HG02943 (cell line): ENCODE data around the gene CRLF1.

Experiments used
- ATAC-seq: cut with Tn5 transposase; IDR thresholded peaks from one replicate; pipeline ENCODE4 v1.9.1; 2021; ENCODE audit warnings: mild to moderate bottlenecking, low read depth, moderate library complexity; ENCODE audit not compliant: unreplicated experiment

Gene CRLF1

DNA sequence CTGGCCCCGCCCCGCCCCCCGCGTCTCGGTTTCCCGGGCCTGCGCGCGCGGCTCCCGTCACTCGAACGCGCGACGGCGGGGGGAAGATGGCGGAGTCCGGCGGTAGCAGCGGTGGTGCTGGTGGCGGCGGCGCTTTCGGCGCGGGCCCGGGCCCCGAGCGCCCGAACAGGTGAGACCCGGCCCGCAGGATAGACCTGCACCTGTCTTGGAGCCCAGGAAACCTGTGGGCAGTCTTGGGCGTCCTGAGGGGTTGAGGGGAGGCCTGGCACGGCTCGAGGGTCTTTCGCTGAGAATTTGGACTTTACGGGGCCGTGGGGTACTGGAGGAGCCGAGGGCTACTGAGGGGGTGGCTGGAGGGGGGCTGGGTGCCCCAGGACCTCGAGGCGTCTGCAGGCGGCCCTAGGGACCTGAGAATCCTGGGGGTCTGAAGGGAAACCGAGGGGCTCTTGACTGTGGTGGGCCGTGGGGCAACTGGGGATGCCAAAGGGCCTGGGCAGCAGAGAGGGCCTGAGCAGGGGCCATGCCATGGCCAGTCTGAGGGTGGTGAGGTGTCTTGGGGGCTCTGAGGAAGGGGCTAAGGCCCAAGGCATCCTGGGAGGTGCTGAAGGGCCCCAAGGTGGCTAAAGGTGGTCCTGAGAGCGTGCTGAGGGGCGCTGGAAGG lies 30.5 kb upstream of the CRLF1 start, which contains the start of gene KLHL26:
KLHL26 (plus strand) TSS at position 60 of the 661 bp plus-strand sequence; CDS start at position 87, 27 bp downstream.
- ATAC-seq = no peak

DNA sequence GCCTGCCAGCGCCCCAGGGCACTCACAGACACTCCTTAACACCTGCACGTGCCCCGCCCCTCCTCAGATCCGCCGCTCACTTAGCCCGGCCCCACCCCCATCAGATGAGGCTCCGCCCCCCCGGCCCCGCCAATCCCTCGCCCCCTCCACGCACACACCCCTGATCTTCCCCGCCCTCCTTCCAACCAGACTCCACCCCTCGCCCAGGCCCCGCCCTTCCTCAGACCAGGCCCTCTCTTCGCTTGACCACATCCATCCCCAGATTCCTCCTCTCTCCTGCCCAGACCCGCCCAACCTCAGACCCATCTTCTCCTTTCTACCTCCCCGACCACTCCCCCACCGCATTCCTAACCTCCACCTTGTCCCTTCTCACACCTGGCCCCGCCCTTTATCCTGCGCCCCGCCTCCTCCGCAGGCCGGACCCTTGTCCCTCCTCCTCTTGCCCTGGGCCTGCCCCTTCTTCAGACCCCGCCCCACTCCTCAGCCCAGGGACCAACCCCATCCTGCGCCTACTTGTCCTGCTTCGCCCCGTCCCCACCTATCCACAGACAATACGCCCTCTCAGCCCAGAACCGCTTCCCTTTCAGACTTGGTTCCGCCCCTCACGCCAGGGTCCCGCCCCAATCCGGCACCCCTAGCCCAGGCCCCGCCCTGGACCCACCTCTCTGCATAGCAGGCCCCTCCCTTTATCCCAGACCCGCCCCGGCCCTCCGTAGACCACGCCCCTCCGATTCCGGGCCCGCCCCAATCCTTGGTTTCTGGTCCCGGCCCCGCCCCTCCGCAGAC lies 29.8 kb upstream of the CRLF1 start:
- peak; percentile 77 for ATAC-seq

DNA sequence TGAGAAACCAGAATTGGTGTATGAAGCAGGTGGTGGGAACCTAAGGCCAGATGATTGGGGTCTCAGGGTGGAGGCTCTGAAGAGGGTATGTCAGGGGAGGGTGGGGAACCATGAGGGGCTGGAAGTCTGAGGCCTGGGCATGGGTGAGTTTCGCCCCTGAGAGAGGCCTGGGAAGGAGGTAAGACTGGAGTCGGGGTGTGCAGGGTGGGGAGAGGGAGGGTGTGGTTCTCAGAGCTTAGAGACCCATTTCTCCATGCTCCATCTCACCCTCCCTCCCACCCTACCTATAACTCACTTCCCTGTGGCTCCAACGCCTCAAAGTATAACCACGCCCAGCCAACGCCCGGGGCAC lies 29.2 kb upstream of the CRLF1 start:
- ATAC-seq = no peak

DNA sequence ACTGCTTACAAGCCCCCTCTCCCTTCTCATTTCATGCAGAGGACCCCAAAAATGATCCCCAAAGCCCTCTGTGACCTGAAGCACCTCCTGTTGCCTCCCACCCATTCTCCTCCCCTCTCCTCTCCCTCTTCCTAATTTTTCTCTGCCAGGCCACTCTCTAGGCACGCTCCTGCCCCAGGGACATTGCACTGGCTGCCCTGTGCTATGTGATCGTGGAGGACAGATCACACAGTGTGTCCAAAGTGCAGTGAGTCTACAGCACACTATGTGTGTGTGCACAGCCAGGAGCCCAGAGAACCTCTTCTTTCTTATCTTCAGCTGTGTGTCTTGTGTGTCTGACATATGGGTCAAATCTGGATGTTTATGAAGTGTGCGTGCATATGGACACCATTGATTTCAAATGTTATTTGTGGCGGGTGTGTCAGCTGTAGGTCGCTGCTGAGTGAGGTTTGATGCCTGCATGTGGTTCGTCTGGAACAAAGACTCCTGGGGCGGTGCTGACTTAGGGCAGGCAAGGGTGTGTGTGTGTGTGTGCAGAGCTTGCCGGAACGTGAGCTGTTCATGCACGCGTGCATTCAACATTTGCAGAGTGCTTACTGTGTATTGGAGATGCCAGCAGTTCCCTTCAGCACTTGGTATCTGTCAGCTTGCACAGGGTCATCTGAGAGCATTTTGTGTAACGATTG lies 28.2 kb upstream of the CRLF1 start:
- no peak for ATAC-seq

DNA sequence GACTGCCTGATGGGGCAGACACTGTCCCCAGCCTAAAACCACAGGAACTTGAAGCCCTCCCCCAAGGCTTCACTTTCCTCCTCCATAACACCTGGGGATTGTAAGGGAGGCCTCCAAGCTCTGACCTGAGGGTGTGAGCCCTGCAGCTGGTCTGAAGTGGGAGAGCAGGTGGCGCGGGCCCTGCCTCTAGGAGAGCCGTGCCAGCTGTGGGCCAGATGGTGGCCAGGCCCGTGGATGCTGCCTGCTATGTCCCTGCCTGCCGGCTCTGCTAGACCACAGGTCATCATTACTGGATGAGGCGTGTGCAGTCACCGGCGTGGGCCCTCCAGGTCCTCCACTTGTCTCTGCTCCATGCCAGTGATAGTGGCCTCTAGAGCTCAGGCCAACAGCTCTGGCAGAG lies 26.7 kb upstream of the CRLF1 start:
- no peak for ATAC-seq

DNA sequence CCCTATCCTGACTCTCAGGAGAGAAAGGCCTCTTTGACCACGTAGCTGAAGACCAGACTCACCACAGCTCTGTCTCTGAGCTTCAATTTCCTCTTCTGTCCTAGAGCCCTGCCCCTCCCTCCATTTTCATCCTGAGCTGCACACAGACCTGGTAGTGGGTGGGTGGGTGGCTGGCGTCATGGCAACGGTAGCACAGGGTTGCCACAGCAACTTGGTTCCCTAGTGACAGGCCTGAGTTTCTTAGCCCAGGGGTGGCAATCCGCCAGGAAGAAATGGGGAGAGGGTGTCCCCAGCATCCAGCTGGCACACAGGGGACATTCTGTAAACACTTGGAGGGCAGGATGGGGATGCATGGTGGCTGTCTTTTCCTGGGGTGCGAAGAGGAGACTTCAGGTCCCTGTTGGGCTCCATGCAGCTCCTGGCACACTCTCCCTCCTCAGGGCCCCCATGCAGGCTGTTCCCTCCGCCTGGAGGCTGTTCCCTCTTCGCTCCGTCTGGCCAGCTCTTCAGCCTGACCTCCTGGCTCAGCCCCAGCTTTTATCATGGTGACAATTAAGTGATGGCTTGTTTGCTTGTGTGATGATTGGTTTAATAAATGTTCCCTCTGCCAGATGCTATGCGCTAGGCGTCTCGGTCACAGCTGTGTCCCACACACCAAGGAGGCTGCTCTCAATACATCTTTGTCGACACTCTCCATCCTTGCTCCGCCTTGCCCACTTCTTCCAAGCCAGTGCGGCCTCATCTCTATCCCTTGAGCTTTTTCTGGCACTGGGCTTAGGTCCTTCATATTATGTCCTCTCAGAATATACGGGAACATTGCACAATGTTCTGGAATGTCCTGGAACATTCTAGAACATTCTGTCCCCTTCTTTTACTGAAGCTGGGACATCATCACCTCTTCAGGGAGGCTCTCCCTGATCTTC lies 22.8 kb upstream of the CRLF1 start:
- ATAC-seq = no peak

DNA sequence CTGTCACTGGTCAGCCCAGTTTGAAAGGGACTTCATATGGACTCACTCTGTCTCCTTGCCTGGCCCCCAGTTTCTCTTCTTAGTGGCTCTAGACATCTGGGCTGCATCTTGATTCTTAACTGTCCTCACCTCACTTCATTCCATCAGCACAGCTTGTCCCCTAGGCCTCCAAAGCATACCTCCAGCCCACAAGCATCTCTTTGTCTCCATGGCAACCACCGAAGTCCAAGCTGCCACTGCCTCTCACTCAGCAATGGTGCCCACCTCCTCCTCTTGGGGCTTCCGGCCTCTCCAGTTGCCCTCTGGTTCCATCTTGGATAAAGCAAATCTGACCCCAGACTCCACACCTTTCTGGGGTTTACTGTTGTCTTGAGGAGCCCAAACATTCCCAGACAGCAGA lies 20.3 kb upstream of the CRLF1 start:
- ATAC-seq = no peak

DNA sequence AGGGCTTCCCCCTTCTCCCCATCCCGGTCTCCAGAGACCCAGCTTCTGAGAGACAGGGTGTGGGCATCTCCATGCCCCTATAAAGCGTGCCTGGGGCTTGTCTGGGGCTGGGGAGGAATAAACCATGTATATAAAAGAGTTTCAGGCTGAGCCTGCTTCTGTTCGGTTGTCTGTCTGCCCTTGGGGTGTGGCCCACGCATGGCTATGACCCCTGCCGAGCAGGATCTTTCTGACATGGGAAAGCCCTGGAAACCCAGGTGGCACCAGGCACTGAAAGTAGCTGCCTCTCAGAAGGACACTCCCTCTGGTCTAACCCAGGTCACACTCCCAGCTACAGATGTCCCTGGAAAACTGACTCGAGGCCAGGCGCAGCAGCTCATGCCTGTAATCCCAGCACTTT lies 14.3 kb upstream of the CRLF1 start:
- no peak for ATAC-seq

DNA sequence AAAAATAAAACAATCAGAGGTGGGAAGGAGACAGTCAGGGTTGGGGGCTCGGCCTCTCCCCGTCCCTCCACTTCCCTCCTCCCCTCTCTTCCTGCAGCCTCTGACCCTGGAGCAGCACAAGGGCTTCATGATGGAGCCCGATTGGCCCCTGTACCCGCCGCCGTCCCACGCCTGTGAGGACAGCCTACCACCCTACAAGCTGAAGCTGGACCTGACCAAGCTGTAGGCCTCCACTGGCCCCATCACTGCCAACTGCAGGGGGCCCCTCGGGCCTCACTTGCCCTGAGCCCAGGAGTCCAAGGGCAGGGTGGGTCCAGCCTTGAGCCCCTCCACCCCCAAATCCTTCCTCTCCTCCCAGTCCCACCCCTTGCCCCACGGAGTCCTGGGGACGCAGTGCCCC lies 13.7 kb upstream of the CRLF1 start:
- ATAC-seq = no peak

DNA sequence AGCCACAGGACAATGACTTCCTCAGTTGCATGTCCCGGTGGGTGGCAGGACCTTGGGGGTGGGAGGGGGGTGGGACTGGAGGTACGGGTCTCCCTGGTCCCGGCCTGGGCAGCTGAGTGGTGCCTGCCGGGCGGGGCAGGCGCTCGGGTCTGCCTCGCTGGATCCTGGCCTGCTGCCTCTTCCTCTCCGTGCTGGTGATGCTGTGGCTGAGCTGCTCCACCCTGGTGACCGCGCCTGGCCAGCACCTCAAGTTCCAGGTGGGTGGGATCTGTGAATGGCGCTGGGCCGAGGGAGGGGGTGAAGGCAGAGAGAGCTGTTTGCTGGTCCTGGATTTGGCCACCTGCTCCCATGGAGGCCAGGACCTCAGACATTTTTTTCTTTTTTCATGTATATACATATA lies 11.6 kb upstream of the CRLF1 start:
- ATAC-seq = no peak

DNA sequence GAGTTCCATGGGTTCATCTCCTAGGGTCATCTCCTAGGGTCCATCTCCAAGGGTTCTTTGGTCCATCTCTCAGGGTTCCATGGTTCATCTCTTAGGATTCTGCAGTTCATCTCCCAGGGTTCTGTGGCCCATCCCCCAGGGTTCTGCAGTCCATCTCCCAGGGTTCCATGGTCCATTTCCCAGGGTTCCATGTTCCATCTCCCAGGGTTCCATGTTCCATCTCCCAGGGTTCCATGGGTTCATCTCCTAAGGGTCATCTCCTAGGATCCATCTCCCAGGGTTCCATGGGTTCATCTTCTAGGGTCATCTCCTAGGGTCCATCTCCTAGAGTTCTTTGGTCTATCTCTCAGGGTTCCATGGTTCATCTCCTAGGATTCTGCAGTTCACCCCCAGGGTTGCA lies 11.0 kb upstream of the CRLF1 start:
- ATAC-seq = no peak

DNA sequence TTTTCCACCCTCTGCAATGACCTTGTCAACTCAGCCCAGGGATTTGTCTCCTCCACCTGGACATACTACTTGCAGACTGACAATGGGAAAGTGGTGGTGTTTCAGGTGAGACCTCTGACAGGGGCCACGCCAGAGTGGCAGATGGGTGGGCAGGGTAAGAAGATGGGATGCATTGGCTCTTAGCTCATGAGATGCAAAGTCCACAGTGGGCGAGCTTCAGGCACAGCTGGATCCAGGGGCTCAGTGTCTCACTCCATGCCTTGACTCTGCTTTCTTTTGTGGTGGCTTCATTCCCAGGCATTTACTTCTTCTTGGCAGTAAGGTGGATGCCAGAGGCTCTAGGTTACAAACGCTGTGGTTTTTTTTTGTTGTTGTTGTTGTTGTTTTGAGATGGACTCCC lies 9.4 kb upstream of the CRLF1 start:
- ATAC-seq = no peak

DNA sequence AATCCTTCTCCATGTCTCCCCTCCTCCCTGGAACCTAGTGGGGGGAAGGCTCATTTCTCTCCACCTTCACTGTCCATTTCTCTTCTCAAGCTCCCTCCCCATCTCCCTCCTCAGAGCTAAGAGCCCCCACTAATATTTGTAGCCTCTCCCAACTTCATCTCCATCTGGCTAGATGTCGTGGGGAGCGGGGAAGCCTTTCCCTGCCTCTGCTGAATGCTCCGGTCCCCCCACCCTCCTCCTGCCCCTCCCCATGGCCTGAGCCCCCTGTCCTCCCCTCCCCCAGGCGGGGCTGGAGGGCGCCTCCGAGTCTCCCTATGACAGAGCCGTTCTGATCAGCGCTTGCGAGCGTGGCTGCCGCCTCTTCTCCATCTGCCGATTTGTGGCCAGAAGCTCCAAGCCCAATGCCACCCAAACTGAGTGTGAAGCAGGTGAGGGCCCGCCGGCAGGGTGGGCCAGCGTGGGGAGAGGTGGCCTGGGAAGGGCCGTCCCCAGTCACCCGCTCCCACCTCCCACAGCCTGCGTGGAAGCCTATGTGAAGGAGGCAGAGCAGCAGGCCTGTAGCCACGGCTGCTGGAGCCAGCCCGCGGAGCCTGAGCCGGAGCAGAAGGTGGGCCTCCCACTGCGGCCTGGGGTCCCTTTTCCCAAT lies 7.1 kb upstream of the CRLF1 start:
- ATAC-seq = no peak

DNA sequence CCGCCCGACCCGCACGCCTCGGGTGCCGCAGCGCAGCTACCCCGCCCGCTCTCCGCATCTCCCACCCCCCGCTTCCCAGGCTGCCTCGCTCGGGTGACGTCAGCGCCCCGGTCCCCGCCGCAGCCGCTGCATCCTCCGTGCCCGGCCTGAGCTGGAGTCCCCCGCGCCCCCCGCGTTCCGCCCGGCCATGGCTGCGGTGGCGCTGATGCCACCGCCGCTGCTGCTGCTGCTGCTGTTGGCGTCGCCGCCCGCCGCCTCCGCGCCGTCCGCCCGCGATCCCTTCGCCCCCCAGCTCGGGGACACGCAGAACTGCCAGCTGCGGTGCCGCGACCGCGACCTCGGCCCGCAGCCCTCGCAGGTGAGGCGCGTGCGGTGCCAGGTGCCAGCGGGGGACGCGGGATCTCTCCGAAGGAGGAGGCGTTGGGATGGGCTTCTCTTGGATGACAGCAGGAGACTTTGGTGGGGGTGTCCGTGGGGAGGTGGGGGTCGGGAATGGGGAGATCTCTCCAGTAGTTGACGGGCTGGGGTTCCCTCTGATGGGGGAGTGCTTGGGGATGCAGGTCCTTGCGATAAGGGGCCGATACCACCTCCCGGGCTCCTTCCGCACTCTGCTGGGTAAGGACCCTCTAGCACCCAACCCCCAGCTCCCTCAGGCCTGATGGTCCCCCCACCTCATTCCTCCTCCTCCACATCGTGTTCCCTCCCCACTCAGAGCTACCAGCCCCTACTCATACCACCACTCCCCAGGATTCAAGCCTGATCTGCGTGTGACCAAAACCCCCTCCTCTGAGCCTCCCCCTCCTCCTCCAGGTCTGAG lies 6.4 kb upstream of the CRLF1 start, which contains the start of gene TMEM59L:
TMEM59L (plus strand) TSS at position 99 of the 817 bp plus-strand sequence; CDS start at position 188, 89 bp downstream.
- no peak for ATAC-seq

DNA sequence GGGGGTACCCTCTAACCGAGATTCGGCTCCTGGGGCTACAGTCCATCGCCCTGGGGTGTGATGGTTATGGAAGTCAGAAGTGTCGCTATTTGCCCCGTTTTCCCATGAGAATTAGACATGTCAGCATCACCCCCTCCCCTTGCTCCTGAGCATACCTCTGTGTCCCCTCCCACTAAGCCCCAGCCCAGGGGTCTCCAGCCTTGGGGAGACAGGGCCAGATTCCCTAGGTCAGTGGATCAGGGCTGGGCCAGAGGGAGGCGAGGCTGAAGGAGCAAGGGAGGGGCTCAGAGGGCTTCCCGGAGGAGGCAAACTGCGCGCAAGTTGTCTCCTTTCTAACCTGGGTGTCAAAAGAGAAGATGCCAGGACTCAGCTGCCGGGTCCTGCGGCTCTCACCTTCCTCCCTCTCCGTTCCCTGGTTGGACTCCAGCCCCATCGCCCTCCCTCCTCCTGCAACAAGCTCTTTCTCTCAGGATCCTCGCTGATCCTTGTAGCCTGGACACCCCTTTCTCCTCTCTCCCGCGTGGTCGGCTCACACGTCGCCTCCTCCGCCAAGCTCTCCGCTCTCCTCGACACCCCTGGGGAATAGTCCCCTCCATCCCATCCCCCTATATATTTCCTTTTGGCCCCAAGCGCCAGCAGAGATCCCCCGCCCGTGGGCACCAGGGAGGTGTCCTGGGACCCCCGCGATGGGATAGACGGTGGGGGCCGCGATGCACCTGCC lies 5.6 kb upstream of the CRLF1 start:
- ATAC-seq = no peak

DNA sequence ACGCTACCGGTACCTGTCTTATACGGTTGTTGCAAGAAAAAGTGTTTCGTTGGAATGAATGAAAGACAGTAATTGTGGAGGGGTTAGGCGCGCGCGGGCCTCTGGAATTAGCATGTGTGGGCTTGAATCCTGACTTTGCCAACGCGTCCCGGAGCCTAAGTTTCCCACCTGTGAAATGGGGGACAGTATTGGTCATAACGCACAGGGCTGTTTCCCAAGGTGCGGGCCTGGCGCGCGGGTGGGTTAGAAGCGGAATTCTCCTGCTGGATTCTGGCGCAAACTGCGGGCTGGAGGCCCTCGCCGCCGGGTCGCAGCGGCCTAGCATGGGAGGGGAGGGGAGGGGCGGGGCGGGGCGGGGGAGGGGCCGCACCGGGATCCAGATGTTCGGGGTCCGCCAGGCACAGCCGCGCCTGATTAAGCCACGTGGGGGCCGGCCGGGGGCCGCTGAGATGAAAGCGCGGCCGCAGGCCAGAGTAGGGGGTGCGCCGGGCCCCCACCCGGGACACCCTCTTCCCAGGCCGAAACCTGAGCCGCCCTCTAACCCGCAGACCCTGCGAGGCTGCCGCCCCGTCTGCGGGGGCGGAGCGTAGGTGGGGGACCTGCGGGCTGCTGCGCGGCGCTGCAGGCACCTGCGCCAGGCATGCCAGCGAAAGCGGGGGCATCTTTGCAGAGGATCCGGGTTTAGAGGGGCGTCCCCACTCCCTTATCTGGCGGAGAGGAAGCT lies 4.9 kb upstream of the CRLF1 start:
- ATAC-seq = no peak

DNA sequence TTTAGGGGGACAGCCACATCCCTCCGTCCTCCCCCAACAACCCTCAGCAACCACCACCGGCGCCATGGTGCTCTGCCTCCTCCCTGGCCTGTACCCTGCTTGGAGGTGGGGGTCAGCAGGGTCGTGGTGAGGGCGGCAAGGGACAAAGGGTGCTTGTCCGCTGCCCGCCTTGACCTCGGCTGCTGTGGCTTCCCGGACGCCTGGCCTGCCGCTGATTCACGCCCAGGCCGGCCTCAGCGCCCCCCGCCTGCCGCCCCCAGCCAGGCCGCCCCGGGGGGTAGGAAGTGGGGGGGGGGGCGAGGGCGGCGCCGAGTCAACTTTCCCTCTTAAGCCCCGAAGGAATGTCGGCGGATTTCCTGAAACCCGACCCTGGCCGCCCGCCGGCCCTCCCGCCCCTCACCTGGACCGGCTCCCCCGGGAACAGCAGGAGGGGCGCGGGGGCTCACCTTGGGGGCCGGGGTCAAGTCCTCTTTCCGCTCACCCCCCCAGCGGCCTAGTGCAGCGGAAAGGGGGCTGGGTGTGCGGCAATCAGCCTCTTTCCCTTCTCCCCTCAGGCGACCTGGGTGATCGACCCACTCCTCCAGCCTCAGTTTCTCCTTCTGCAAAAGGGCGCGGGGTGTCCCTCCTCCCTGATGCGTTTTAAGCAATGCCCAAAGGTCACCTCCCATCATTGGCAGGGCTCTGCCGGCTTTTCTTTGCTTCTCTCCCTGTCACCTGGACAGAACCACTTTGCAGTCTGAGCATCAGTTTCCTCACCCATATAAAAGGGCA lies 4.1 kb upstream of the CRLF1 start:
- ATAC-seq = no peak
